ENCODE data around the gene ZXDC. TPM values are rescaled to one million over a fixed set of nuclear protein-coding genes. Genes with fewer than 3 reads are reported as not detected.

ZXDC gene
- total RNA-seq, 1 experiment from 2014 or later: 55.4 TPM

- TF ChIP-seq EZH2 (IDR thresholded peaks at IDR 0.05; ENCODE audit: low read depth) (no peak), CTCF (conservative IDR thresholded peaks at IDR 0.05) (no peak)
- Histone ChIP-seq H3K4me2 (no peak overlapping the region), H3K27me3 (ENCODE audit: insufficient read depth, low read depth) (peaks cover 4% of the 10 kb centered on the region; the same call in 1 of the 2 replicates), H3F3A (ENCODE audit: insufficient read depth, low read depth) (no peaks in the 10 kb centered on the region), H3K4me1 (replicated peaks; ENCODE audit: insufficient read depth) (no peaks in the 10 kb centered on the region), H3K79me2 (ENCODE audit: low read depth) (no peaks in the 10 kb centered on the region), H2AFZ (no peak overlapping the region), H3K4me3 (no peak overlapping the region), H3K27ac (no peak overlapping the region), H4K20me1 (ENCODE audit: insufficient read depth) (no peaks in the 10 kb centered on the region), H3K36me3 (ENCODE audit: low read depth) (no peaks in the 10 kb centered on the region), H3K9me2 (ENCODE audit: insufficient read depth) (no peaks in the 10 kb centered on the region), H3K9me3 (ENCODE audit: insufficient read depth, low read depth) (no peaks in the 10 kb centered on the region)
- POLR2A ChIA-PET (ENCODE audit: unreplicated experiment): no interaction called here
- intact Hi-C loops (cut with micrococcal nuclease; ENCODE audit: unreplicated experiment): no loop called here
- BruUV-seq (replicated peaks): no TSS peak
- no peak for DNase-seq
- CTCF ChIA-PET: interaction anchor here (0.5 kb wide), 1 partner anchor 897 kb away, joined by 6 read pairs; no protein-coding TSS in a partner anchor
Measured at GRCh38 chr3:126494970-126495230, 19.2 kb upstream of the ZXDC start.

GRCh38 chr3:126494204-126494969, 18.7 kb upstream of the ZXDC start:
- Histone ChIP-seq H3K4me2 (no peak overlapping the region), H4K20me1 (ENCODE audit: insufficient read depth) (no peaks in the 10 kb centered on the region), H3K9me3 (ENCODE audit: insufficient read depth, low read depth) (no peaks in the 10 kb centered on the region), H3K27ac (no peak overlapping the region), H3K9me2 (ENCODE audit: insufficient read depth) (no peaks in the 10 kb centered on the region), H3K27me3 (ENCODE audit: insufficient read depth, low read depth) (peaks cover 4% of the 10 kb centered on the region; the same call in 1 of the 2 replicates), H3K4me1 (replicated peaks; ENCODE audit: insufficient read depth) (no peaks in the 10 kb centered on the region), H3F3A (ENCODE audit: insufficient read depth, low read depth) (no peaks in the 10 kb centered on the region), H3K4me3 (no peak overlapping the region), H3K36me3 (ENCODE audit: low read depth) (no peaks in the 10 kb centered on the region), H2AFZ (no peak overlapping the region), H3K79me2 (ENCODE audit: low read depth) (no peaks in the 10 kb centered on the region)
- TF ChIP-seq EZH2 (IDR thresholded peaks at IDR 0.05; ENCODE audit: low read depth) (no peak), CTCF (conservative IDR thresholded peaks at IDR 0.05) (no peak)
- BruUV-seq (replicated peaks): no TSS peak
- intact Hi-C loops (cut with micrococcal nuclease; ENCODE audit: unreplicated experiment): no loop called here
- POLR2A ChIA-PET (ENCODE audit: unreplicated experiment): no interaction called here
- CTCF ChIA-PET: interaction anchor here (0.5 kb wide), 1 partner anchor 897 kb away, joined by 6 read pairs; no protein-coding TSS in a partner anchor
- DNase-seq: no peak

GRCh38 chr3:126493739-126494138, 18.0 kb upstream of the ZXDC start:
- Histone ChIP-seq H3F3A (ENCODE audit: insufficient read depth, low read depth) (no peaks in the 10 kb centered on the region), H2AFZ (no peak overlapping the region), H3K4me3 (no peak overlapping the region), H4K20me1 (ENCODE audit: insufficient read depth) (no peaks in the 10 kb centered on the region), H3K4me1 (replicated peaks; ENCODE audit: insufficient read depth) (no peaks in the 10 kb centered on the region), H3K36me3 (ENCODE audit: low read depth) (no peaks in the 10 kb centered on the region), H3K27ac (no peak overlapping the region), H3K9me3 (ENCODE audit: insufficient read depth, low read depth) (no peaks in the 10 kb centered on the region), H3K9me2 (ENCODE audit: insufficient read depth) (no peaks in the 10 kb centered on the region), H3K79me2 (ENCODE audit: low read depth) (no peaks in the 10 kb centered on the region), H3K27me3 (ENCODE audit: insufficient read depth, low read depth) (peaks cover 4% of the 10 kb centered on the region; the same call in 1 of the 2 replicates), H3K4me2 (no peak overlapping the region)
- intact Hi-C loops (cut with micrococcal nuclease; ENCODE audit: unreplicated experiment): no loop called here
- POLR2A ChIA-PET (ENCODE audit: unreplicated experiment): no interaction called here
- DNase-seq: no peak
- TF ChIP-seq EZH2 (IDR thresholded peaks at IDR 0.05; ENCODE audit: low read depth) (no peak), CTCF (conservative IDR thresholded peaks at IDR 0.05) (no peak)
- no TSS peak for BruUV-seq (replicated peaks)
- CTCF ChIA-PET: no interaction called here

Measured in PC-9 (cell line).